IPS-20b (cell line): Measurements from ENCODE around the gene TMEM232.
"Not testable (repeated sequence)": the region's sequence is repeated elsewhere in the genome, so short reads cannot be mapped to it uniquely, and the experiment has no call there.

Source experiments
- H3K27ac ChIP-seq: one replicate; pipeline ENCODE4 v1.5.1; 2013; ENCODE audit warnings: low read length
- H3K27me3 ChIP-seq: 2 replicates; pipeline ENCODE4 v1.6.1; 2013; ENCODE audit warnings: mild to moderate bottlenecking, low read length, inconsistent platforms; ENCODE audit not compliant: insufficient read depth
- H3K36me3 ChIP-seq: 2 replicates; pipeline ENCODE4 v1.6.1; 2013; ENCODE audit warnings: low read depth, mild to moderate bottlenecking, inconsistent platforms, low read length, moderate library complexity; ENCODE audit not compliant: insufficient read depth
- H3K4me1 ChIP-seq: 2 replicates; pipeline ENCODE4 v1.6.1; 2013; ENCODE audit warnings: mild to moderate bottlenecking, control low read depth, inconsistent platforms, low read length, moderate library complexity; ENCODE audit not compliant: insufficient read depth
- H3K4me3 ChIP-seq: 2 replicates; pipeline ENCODE4 v1.5.1; 2013; ENCODE audit warnings: mild to moderate bottlenecking, low read length, inconsistent platforms
- H3K9ac ChIP-seq: 2 replicates; pipeline ENCODE4 v1.6.1; 2013; ENCODE audit warnings: low read depth, mild to moderate bottlenecking, inconsistent platforms, low read length, moderate library complexity
- H3K9me3 ChIP-seq: 2 replicates; pipeline ENCODE4 v1.6.1; 2013; ENCODE audit warnings: mild to moderate bottlenecking, low read depth, low read length, inconsistent platforms; ENCODE audit not compliant: insufficient read depth

Gene TMEM232

GRCh38 chr5:110738812-110739651, 12.6 kb upstream of the TMEM232 start, which contains the start of gene SLC25A46:
TSS of gene SLC25A46 (plus strand) at chr5:110739007. CDS start at chr5:110739120, 113 bp downstream.
- no peak within 1 kb of the TSS for H3K27ac ChIP-seq
- no peaks in the 10 kb centered on the region for H3K36me3 ChIP-seq
- H3K9me3 ChIP-seq = no peaks in the 10 kb centered on the region
- 0 out of 2 replicates have a peak, but pooled peaks cover 4% of the 10 kb centered on the region for H3K27me3 ChIP-seq
- peak within 1 kb of the TSS; percentile 63; the same call in 1 of the 2 replicates for H3K9ac ChIP-seq
- H3K4me3 ChIP-seq = peak within 1 kb of the TSS; percentile 83
- no peaks in the 10 kb centered on the region for H3K4me1 ChIP-seq

- no peak overlapping the region for H3K27ac ChIP-seq
- H3K9me3 ChIP-seq = no peaks in the 10 kb centered on the region
- no peaks in the 10 kb centered on the region for H3K4me1 ChIP-seq
- H3K4me3 ChIP-seq = peak overlapping the region; percentile 83
- H3K36me3 ChIP-seq = no peaks in the 10 kb centered on the region
- H3K9ac ChIP-seq = peak overlapping the region; percentile 63; the same call in 1 of the 2 replicates
- H3K27me3 ChIP-seq = 0 out of 2 replicates have a peak, but pooled peaks cover 4% of the 10 kb centered on the region
Observed at GRCh38 chr5:110738503-110738811, 12.0 kb upstream of the TMEM232 start.

- H3K9ac ChIP-seq = no peak overlapping the region
- no peaks in the 10 kb centered on the region for H3K36me3 ChIP-seq
- no peaks in the 10 kb centered on the region for H3K4me1 ChIP-seq
- H3K9me3 ChIP-seq = no peaks in the 10 kb centered on the region
- 0 out of 2 replicates have a peak, but pooled peaks cover 4% of the 10 kb centered on the region for H3K27me3 ChIP-seq
- no peak overlapping the region for H3K4me3 ChIP-seq
- no peak overlapping the region for H3K27ac ChIP-seq
Observed at GRCh38 chr5:110736753-110737152, 10.3 kb upstream of the TMEM232 start.

GRCh38 chr5:110735556-110735955, 9.1 kb upstream of the TMEM232 start:
- Histone ChIP-seq H3K9ac (no peak overlapping the region), H3K36me3 (no peaks in the 10 kb centered on the region), H3K4me3 (no peak overlapping the region), H3K4me1 (no peaks in the 10 kb centered on the region), H3K27me3 (0 out of 2 replicates have a peak, but pooled peaks cover 4% of the 10 kb centered on the region), H3K27ac (no peak overlapping the region), H3K9me3 (no peaks in the 10 kb centered on the region)

GRCh38 chr5:110734101-110734500, 7.6 kb upstream of the TMEM232 start:
- H3K9ac ChIP-seq = no peak overlapping the region
- H3K36me3 ChIP-seq = no peaks in the 10 kb centered on the region
- no peak overlapping the region for H3K4me3 ChIP-seq
- H3K27me3 ChIP-seq = 0 out of 2 replicates have a peak, but pooled peaks cover 4% of the 10 kb centered on the region
- H3K27ac ChIP-seq = no peak overlapping the region
- H3K9me3 ChIP-seq = no peaks in the 10 kb centered on the region
- H3K4me1 ChIP-seq = no peaks in the 10 kb centered on the region

- H3K36me3 ChIP-seq, H3K4me1 ChIP-seq, H3K27ac ChIP-seq, H3K4me3 ChIP-seq, H3K27me3 ChIP-seq, H3K9me3 ChIP-seq, H3K9ac ChIP-seq: not testable (repeated sequence)
Observed at GRCh38 chr5:110731499-110731898, 5.0 kb upstream of the TMEM232 start.

- H3K36me3 ChIP-seq = no peaks in the 10 kb centered on the region
- peak overlapping the region; percentile 76 for H3K4me3 ChIP-seq
- peak overlapping the region; percentile 40; the same call in 1 of the 2 replicates for H3K9ac ChIP-seq
- no peaks in the 10 kb centered on the region for H3K9me3 ChIP-seq
- no peak overlapping the region for H3K27ac ChIP-seq
- no peaks in the 10 kb centered on the region for H3K4me1 ChIP-seq
- H3K27me3 ChIP-seq = no peaks in the 10 kb centered on the region
Observed at GRCh38 chr5:110727025-110727314, 499 bp upstream of the TMEM232 start.

GRCh38 chr5:110718311-110718710, 8.2 kb downstream of the TMEM232 start:
- no peak overlapping the region for H3K4me3 ChIP-seq

GRCh38 chr5:110716247-110717245, 9.9 kb downstream of the TMEM232 start:
- Histone ChIP-seq H3K9me3 (no peaks in the 10 kb centered on the region), H3K36me3 (no peaks in the 10 kb centered on the region), H3K27ac (no peak overlapping the region), H3K4me3 (no peak overlapping the region), H3K4me1 (no peaks in the 10 kb centered on the region), H3K27me3 (no peaks in the 10 kb centered on the region), H3K9ac (no peak overlapping the region)

More at GRCh38 chr5:110718311-110718710, 8.2 kb downstream of the TMEM232 start:
- H3K36me3 ChIP-seq = no peaks in the 10 kb centered on the region
- no peaks in the 10 kb centered on the region for H3K4me1 ChIP-seq
- no peaks in the 10 kb centered on the region for H3K27me3 ChIP-seq
- H3K27ac ChIP-seq = no peak overlapping the region
- H3K9ac ChIP-seq = no peak overlapping the region
- H3K9me3 ChIP-seq = no peaks in the 10 kb centered on the region

- no peaks in the 10 kb centered on the region for H3K4me1 ChIP-seq
- H3K27ac ChIP-seq = no peak overlapping the region
- H3K9ac ChIP-seq = no peak overlapping the region
- H3K9me3 ChIP-seq = no peaks in the 10 kb centered on the region
- H3K36me3 ChIP-seq = no peaks in the 10 kb centered on the region
- no peaks in the 10 kb centered on the region for H3K27me3 ChIP-seq
- H3K4me3 ChIP-seq = no peak overlapping the region
Observed at GRCh38 chr5:110707260-110707844, 19.1 kb downstream of the TMEM232 start.

GRCh38 chr5:110705349-110705748, 21.1 kb downstream of the TMEM232 start:
- no peak overlapping the region for H3K27ac ChIP-seq
- no peaks in the 10 kb centered on the region for H3K9me3 ChIP-seq
- H3K4me3 ChIP-seq = no peak overlapping the region
- H3K4me1 ChIP-seq = no peaks in the 10 kb centered on the region
- no peak overlapping the region for H3K9ac ChIP-seq
- no peaks in the 10 kb centered on the region for H3K27me3 ChIP-seq
- H3K36me3 ChIP-seq = no peaks in the 10 kb centered on the region
